ENCODE data around the gene NOL3. TPM values are rescaled to one million over a fixed set of nuclear protein-coding genes. Genes with fewer than 3 reads are reported as not detected.

Gene NOL3
- total and polyA plus RNA-seq, 2 of the 13 experiments (the other 11 are each of a cell fraction or from before 2014, with no cell fraction given): 5.7 to 20.5 TPM

- TF ChIP-seq HMGXB4 (CRISPR knock-in tag; IDR thresholded peaks at IDR 0.05; ENCODE audit: borderline replicate concordance in 1 of 2, low read depth in 1 of 2) (no peak), ZNF737 (CRISPR knock-in tag; IDR thresholded peaks at IDR 0.05; ENCODE audit: borderline replicate concordance) (no peak), NR3C1 (CRISPR knock-in tag; IDR thresholded peaks at IDR 0.05) (no peak), ZNF792 (CRISPR knock-in tag; IDR thresholded peaks at IDR 0.05) (no peak), ZBED4 (CRISPR knock-in tag; IDR thresholded peaks at IDR 0.05; ENCODE audit: borderline replicate concordance) (no peak), ZMAT3 (CRISPR knock-in tag; conservative IDR thresholded peaks at IDR 0.05) (no peak), CREB1 (IDR thresholded peaks at IDR 0.05) (no peak), CREB1 (CRISPR knock-in tag; IDR thresholded peaks at IDR 0.05) (no peak), ZNF263 (CRISPR knock-in tag; IDR thresholded peaks at IDR 0.05) (no peak), ZNF121 (CRISPR knock-in tag; IDR thresholded peaks at IDR 0.05) (no peak), SKI (IDR thresholded peaks at IDR 0.05; ENCODE audit: partially characterized antibody) (no peak), MXD3 (CRISPR knock-in tag; IDR thresholded peaks at IDR 0.05) (no peak), LBX2 (CRISPR knock-in tag; IDR thresholded peaks at IDR 0.05; ENCODE audit: borderline replicate concordance) (no peak), SP4 (CRISPR knock-in tag; IDR thresholded peaks at IDR 0.05) (peak; percentile 44; the same call in 1 of the 2 replicates), ZNF275 (CRISPR knock-in tag; IDR thresholded peaks at IDR 0.05; ENCODE audit: borderline replicate concordance) (no peak), ISL2 (CRISPR knock-in tag; IDR thresholded peaks at IDR 0.05) (0 out of 2 replicates have a peak, but pooled peaks have one; percentile 10), RAD51 (IDR thresholded peaks at IDR 0.05; ENCODE audit: borderline replicate concordance) (no peak), MTF1 (CRISPR knock-in tag; IDR thresholded peaks at IDR 0.05) (no peak), ZNF556 (CRISPR knock-in tag; IDR thresholded peaks at IDR 0.05; ENCODE audit: borderline replicate concordance) (no peak), LCORL (IDR thresholded peaks at IDR 0.05) (no peak), LCORL (CRISPR knock-in tag; IDR thresholded peaks at IDR 0.05) (0 out of 2 replicates have a peak, but pooled peaks have one; percentile 45)
Measured at GRCh38 chr16:67210069-67210937, 40.0 kb downstream of the NOL3 start (continued).
